ENCODE data around the gene MEGF9. TPM values are rescaled to one million over a fixed set of nuclear protein-coding genes. Genes with fewer than 3 reads are reported as not detected.

The MEGF9 gene
- total RNA-seq, 2 experiments from 2014 or later, result 5.1 to 10.2 TPM

GRCh38 chr9:120619751-120620655, 94.3 kb downstream of the MEGF9 start:
- ChIA-PET CTCF (ENCODE audit: unreplicated experiment) (interaction anchor here (0.9 to 1.0 kb wide), 2 partner anchors 13 to 133 kb away, joined by 3 read pairs; no protein-coding TSS in a partner anchor), POLR2A (no interaction called here)
- no peaks in the 10 kb centered on the region for H3K9me3 ChIP-seq (ENCODE audit: low read length)
- TF ChIP-seq EZH2phosphoT487 (IDR thresholded peaks at IDR 0.05; ENCODE audit: borderline replicate concordance, low read depth, low read length), result no peak
- TF ChIP-seq CTCF (conservative IDR thresholded peaks at IDR 0.05; ENCODE audit: low read length), result peak; percentile 99
- DNase-seq (ENCODE audit: low spot score), result peak; percentile 69
- no peak overlapping the region for H3K4me3 ChIP-seq (ENCODE audit: low read depth, low read length, poor library complexity, severe bottlenecking)
- H3K27ac ChIP-seq (ENCODE audit: low read depth, low read length, poor library complexity, severe bottlenecking), result no peak overlapping the region
- H3K4me2 ChIP-seq (ENCODE audit: low read length), result peak overlapping the region; percentile 27; the same call in 1 of the 2 replicates
- no peaks in the 10 kb centered on the region for H3K4me1 ChIP-seq (ENCODE audit: insufficient read depth, low read length, poor library complexity, severe bottlenecking)
- no peaks in the 10 kb centered on the region for H3K79me2 ChIP-seq (ENCODE audit: insufficient read depth, low read depth, low read length)
- H3K9me2 ChIP-seq (ENCODE audit: insufficient read depth, low read length), result no peaks in the 10 kb centered on the region
- no peaks in the 10 kb centered on the region for H4K20me1 ChIP-seq (ENCODE audit: insufficient read depth, low read length)
- H3K36me3 ChIP-seq (ENCODE audit: insufficient read depth, low read length), result peaks cover 4% of the 10 kb centered on the region; the same call in 1 of the 2 replicates
- BruUV-seq (replicated peaks), result no TSS peak
- no peak overlapping the region for H2AFZ ChIP-seq (ENCODE audit: low read length)
- intact Hi-C loops (cut with micrococcal nuclease; ENCODE audit: unreplicated experiment), result loop anchor here (5.0 to 10.0 kb wide), 2 partner anchors 95 to 122 kb away; partner anchors contain the start of gene MEGF9

- no peak overlapping the region for H3K4me2 ChIP-seq (ENCODE audit: low read length)
- no peak overlapping the region for H3K4me3 ChIP-seq (ENCODE audit: low read depth, low read length, poor library complexity, severe bottlenecking)
- TF ChIP-seq EZH2phosphoT487 (IDR thresholded peaks at IDR 0.05; ENCODE audit: borderline replicate concordance, low read depth, low read length) (no peak), CTCF (conservative IDR thresholded peaks at IDR 0.05; ENCODE audit: low read length) (no peak)
- no peaks in the 10 kb centered on the region for H4K20me1 ChIP-seq (ENCODE audit: insufficient read depth, low read length)
- no TSS peak for BruUV-seq (replicated peaks)
- H3K79me2 ChIP-seq (ENCODE audit: insufficient read depth, low read depth, low read length), result no peaks in the 10 kb centered on the region
- ChIA-PET POLR2A (no interaction called here), CTCF (ENCODE audit: unreplicated experiment) (no interaction called here)
- no peaks in the 10 kb centered on the region for H3K4me1 ChIP-seq (ENCODE audit: insufficient read depth, low read length, poor library complexity, severe bottlenecking)
- DNase-seq (ENCODE audit: low spot score), result no peak
- H3K9me2 ChIP-seq (ENCODE audit: insufficient read depth, low read length), result no peaks in the 10 kb centered on the region
- no peak overlapping the region for H3K27ac ChIP-seq (ENCODE audit: low read depth, low read length, poor library complexity, severe bottlenecking)
- H3K9me3 ChIP-seq (ENCODE audit: low read length), result no peaks in the 10 kb centered on the region
- intact Hi-C loops (cut with micrococcal nuclease; ENCODE audit: unreplicated experiment), result loop anchor here (5.0 kb wide), 1 partner anchor 125 kb away; no protein-coding TSS in a partner anchor
- H3K36me3 ChIP-seq (ENCODE audit: insufficient read depth, low read length), result peaks cover 4% of the 10 kb centered on the region; the same call in 1 of the 2 replicates
- H2AFZ ChIP-seq (ENCODE audit: low read length), result no peak overlapping the region
Observed at GRCh38 chr9:120616966-120617935, 97.0 kb downstream of the MEGF9 start.

Data from OCI-LY7 (cell line).